ENCODE data around the gene PMM2.
"Not testable (repeated sequence)": the region's sequence is repeated elsewhere in the genome, so short reads cannot be mapped to it uniquely, and the experiment has no call there.

The PMM2 gene

DNA sequence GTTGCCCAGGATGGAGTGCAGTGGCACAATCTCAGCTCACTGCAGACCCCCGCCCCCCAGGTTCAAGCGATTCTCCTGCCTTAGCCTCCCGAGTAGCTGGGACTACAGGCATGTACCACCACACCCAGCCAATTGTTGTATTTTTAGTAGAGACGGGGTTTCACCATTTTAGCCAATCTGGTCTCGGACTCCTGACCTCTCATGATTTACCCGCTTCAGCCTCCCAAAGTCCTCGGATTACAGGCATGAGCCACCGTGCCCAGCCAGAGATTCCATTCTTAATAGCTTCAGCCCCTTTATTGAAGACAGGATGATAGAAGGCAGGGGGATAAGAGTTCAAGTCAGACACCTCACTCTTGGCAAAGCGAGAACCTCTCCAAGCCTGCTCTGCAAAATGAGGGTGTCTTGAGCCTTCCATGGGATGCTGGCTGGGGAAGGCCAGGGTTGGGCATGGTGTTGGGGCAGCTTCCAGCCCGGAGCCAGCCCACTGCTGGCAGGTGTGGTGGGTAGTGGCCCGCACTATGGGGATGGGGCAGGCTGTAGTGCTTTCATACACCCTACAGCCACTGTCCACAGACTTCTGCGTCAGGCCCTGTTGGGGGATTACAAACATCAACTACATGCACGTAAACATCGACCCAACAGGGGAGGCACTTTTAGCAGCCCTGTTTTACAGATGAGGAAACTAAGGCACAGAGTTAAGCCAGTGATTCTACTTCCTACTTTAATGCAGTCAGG, 67.7 kb downstream of the PMM2 start:
- in situ Hi-C loops (cut with HindIII; ENCODE audit: low sequenced_read_pairs), result no loop called here

DNA sequence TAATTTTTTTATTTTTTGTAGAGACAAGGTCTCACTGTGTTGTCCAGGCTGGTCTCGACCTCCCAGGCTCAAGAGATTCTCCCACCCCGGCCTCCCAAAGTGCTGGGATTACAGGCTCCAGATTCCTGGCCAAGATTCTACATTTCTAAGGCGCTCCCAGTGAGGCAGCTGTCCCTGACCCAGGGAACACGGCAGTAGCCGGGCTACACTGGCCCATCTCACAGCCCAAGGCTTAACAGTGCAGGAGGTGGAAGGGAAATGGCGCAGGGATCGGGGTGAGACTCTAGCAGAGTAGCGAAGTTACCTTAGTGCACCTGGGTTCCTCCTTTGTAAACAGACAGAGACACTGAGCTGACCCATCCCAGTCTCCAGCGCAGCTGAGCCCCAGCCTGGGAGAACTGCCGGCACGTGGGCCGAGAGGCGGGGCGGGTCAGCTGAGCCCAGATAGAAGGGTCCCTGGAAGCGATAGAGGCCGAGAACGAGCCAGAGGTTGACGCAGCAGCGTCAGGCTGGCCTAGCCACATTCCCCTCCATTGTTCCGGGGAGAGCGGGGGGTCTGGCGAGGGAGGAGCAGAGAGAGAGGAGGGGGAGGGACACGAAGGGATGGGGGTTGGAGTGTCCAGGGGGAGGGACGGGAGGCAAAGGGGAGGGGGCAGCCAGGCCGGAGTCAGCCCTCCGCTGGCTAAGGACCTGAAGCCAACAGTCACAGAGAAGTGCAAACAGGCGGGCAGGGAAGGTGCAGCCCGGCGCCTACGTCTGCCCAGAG, 68.7 kb downstream of the PMM2 start:
- in situ Hi-C loops (cut with HindIII; ENCODE audit: low sequenced_read_pairs), result no loop called here

DNA sequence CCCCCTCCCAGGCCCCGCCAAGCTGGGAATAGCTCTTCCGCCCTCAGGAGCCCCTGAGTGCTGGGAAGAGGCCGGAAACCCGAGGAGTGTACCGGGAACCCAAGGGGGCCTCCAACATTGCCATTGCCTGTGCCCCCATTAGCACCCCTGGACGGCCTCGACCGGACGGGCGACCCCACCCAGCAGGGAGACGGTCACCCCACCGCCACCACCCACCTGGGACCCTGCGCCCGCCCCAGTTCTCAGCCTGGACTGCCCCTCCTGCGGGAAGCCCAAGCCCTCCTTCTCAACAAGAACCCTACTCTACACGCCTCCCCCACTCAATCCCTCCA, 69.2 kb downstream of the PMM2 start:
- in situ Hi-C loops (cut with HindIII; ENCODE audit: low sequenced_read_pairs), result no loop called here

DNA sequence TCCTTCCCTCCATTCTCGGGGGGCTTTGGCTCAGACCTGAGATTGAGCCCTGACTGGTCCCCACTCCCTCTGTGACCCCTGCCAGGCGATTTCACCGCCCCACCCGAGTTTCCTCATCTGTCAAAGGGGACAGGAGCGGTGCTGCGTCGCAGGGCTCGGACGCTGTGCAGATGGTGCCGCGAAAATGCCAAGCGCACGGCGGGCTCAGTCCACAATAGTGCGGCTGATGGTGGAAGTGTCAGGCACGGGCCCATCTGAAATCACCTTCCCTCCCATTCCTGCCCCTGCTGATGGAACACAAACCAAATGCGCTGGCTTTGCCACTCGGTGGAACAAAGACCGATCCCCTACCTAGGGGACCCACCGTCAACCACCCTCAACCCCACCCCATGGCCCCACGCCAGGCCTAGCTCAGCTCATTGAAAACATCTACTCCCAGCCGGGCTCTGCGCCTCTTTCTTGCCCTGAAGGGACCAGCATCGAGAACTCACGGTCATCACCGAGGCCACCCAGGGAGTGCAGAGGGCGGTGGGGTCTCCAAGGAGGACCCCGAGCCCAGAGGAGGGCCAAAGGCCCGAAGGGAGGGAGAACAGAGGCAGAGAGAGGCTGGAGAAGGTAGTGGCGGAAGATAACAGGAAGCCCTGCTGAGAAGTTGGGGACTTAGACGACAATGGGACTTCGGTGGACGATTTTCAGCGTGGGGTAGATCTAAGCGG, 69.7 kb downstream of the PMM2 start:
- in situ Hi-C loops (cut with HindIII; ENCODE audit: low sequenced_read_pairs), result no loop called here

DNA sequence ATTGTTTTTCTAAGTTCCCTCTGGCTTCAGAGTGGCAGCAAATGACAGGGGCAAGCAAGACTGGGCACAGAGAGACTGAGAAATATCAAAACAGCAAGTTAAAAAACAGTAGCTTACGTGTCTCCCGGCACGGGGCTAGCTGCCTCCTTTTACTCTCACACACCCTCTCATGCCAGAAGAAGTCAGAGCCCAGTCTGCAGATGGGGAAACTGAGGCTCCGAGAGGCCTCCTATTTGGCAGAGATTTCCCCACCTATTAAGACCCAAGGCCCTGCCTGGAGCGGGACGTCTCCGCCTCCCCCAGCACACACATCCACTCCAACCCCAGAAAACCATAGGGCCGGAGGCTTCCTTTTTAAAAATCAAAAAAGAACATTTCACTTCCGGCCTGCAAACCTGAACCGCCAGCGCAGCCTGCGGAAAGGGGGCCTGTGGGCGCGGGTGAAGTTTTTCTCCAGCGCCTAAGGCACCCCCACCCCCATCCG, 70.3 kb downstream of the PMM2 start:
- in situ Hi-C loops (cut with HindIII; ENCODE audit: low sequenced_read_pairs), result no loop called here

DNA sequence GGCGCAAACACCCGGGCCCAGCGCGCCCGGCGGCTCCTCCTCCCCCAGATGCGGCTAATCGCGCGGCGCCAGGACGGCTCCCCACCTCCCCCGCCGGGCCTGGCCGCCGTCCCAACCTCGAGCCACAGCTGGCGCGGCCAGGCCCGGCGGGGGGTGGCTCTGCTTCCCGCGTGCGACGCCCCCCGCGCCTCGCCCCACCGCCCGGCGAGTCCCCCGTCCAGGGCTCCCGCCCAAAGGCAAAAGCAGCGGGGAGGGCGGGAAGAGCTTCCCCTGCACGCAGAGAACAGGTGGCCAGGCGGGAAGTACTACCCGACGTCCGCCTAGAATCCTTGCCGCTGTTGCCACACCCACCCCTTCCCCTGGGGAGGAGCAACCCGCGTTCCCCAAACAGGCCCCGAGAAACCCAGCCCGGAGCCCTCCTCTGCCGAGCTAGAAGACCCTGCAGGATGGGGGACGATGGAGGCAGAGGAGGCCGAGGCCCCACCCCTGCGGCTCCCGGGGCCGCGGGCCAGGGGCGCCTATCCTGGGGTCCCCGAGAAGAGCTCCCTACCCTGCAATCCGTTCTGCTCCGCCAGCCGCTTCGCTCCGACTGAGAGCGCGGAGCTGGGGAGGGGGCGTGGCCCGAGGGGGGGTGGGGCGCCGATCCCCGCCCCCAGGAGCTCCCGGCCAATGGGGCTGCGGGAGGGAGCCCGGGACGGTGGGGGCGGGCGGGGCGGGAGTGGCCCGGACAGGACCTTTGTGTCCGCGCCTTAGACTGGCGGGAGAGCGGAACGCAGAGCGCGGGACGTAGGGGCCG, 71.0 kb downstream of the PMM2 start, which contains the start of gene CARHSP1:
Gene CARHSP1, minus strand, starts transcription at position 591 of the 796 bp plus-strand sequence. CDS start 9,678 bp downstream, outside the sequence.
- in situ Hi-C loops (cut with HindIII; ENCODE audit: low sequenced_read_pairs), result no loop called here

DNA sequence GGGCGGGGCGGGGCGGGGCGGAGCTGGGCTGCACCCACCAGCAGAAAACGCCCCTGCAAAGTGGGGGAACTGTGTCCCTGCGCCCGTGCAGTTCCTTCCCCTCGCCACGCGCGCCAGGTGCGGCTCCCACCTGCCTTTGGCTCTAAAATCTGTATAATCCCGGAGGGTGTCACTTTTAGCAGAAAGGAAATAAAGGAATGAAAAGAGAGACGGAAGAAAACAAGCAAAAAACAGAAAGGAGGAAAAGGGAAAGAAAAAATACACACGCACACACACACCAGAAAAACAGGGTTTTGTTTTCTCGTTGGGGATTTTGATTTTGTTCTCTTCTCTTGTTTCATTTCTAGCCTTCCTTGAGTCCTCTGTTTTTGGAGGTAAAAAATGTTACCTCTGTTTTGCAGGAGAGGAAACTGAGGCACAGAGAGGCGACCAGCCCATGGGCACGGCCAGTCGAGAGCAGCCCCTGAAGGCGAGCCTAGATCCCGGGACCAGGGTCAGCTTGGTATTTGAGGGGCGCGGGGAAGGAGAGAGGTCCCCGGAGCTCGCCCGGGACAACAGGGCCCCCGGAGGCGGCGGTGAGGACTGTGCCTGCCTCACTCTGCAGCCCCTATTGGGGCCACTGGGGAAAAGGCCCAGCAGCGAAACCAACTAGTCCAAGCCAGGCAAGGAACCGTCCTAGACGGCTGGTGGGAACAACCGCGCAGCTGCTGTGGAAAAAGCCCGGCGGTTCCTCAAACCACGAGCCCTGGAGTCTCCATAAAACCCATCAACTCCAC, 71.8 kb downstream of the PMM2 start:
- in situ Hi-C loops (cut with HindIII; ENCODE audit: low sequenced_read_pairs), result no loop called here

DNA sequence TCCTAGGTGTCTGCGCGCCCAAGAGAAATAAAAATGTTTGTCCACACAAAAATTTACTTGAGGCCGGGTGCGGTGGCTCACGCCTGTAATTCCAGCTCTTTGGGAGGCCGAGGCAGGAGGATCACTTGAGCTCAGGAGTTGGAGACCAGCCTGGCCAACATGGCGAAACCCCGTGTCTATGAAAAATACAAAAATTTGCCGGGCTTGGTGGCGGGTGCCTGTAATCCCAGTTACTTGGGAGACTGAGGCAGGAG, 72.3 kb downstream of the PMM2 start:
- in situ Hi-C loops (cut with HindIII; ENCODE audit: low sequenced_read_pairs), result not testable (repeated sequence)

DNA sequence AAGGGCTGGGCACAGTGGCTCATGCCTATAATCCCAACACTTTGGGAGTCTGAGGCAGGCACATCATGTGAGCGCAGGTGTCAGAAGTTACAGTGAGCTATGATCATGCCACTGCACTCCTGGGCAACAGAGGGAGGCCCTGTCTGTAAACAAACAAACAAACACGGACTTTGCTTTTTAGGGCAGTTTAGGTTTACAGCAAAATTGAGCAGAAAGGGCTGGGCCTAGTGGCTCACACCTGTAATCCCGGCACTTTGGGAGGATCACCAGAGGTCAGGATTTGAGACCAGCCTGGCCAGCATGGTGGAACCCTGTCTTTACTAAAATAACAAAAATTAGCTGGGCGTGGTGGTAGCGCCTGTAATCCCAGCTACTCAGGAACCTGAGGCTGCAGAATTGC, 74.4 kb downstream of the PMM2 start:
- in situ Hi-C loops (cut with HindIII; ENCODE audit: low sequenced_read_pairs), result no loop called here

DNA sequence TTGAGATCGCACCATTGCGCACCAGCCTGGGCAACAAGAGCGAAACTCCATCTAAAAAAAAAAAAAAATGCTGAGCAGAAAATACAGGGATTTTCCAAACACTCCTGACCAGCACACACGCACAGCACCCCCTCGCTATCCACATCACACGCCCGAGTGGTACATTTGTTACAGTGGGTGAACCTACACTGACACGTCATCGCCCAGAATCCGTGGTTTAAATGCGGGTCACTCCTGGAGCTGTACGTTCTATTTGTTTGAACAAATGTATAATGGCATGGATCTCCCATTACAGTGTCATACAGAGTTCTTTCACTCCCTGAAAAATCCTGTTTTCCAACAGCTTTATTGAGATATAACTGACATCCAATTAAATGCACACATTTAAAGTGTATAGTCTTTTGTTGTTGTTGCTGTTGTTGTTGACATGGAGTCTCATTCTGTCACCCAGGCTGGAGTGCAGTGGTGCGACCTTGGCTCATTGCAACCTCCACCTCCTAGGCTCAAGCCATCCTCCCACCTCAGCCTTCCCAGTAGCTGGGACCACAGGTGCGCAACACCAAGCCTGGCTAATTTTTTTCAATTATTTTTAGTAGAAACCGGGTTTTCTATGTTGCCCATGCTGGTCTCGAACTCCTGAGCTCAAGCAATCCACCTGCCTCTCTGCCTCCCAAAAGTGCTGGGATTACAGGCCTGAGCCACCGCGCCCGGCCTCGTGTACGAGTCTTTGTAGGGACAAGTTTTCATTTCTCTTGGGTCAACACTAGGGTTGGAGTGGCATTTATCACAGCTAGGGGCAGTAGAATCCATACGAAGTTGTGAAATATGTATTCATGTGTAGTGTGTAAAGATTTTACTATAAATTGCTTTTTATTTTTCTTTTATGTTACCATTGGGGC, 75.6 kb downstream of the PMM2 start:
- in situ Hi-C loops (cut with HindIII; ENCODE audit: low sequenced_read_pairs), result no loop called here

DNA sequence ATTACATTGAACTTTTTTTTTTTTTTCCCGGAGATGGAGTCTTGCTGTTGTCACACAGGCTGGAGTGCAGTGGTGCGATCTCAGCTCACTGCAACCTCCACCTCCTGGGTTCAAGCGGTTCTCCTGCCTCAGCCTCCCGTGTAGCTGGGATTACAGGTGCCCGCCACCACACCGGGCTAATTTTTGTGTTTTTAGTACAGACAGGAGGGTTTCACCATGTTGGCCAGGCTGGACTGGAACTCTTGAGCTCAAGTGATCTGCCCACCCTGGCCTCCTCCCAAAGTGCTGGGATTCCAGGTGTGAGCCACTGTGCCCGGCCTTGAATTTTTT, 76.2 kb downstream of the PMM2 start:
- in situ Hi-C loops (cut with HindIII; ENCODE audit: low sequenced_read_pairs), result not testable (repeated sequence)

DNA sequence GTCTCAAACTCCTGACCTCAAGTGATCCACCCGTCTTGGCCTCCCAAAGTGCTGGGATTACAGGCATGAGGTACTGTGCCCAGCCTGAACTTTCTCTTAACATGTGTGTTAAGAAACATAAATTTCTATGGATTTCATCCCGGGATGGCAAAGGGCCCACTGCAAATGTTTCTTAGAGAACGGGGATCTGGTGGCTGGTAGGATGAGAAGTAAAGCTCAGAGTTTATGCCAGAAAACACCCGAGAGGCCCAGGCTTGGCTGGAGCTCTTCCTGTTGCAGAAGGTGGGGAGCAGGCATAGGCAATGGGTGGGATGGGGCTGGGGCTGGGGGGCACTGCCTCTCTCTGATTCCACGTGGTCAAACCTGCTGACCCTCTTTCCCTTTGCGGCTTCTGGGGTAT, 76.7 kb downstream of the PMM2 start:
- in situ Hi-C loops (cut with HindIII; ENCODE audit: low sequenced_read_pairs), result no loop called here

DNA sequence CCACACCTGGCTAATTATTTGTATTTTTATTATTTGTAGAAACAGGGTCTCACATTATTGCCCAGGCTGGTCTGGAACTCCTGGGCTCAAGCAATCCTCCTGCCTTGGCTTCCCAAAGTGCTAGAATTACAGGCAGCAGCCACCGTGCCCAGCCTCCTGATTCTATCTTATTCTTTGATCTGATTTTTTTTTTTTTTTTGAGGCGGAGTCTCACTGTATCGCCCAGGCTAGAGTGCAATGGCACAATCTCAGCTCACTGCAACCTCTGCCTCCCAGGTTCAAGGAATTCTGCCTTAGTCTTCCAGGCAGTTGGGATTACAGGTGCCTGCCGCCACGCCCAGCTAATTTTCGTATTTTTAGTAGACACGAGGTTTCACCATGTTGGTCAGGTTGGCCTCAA, 77.7 kb downstream of the PMM2 start:
- in situ Hi-C loops (cut with HindIII; ENCODE audit: low sequenced_read_pairs), result not testable (repeated sequence)

DNA sequence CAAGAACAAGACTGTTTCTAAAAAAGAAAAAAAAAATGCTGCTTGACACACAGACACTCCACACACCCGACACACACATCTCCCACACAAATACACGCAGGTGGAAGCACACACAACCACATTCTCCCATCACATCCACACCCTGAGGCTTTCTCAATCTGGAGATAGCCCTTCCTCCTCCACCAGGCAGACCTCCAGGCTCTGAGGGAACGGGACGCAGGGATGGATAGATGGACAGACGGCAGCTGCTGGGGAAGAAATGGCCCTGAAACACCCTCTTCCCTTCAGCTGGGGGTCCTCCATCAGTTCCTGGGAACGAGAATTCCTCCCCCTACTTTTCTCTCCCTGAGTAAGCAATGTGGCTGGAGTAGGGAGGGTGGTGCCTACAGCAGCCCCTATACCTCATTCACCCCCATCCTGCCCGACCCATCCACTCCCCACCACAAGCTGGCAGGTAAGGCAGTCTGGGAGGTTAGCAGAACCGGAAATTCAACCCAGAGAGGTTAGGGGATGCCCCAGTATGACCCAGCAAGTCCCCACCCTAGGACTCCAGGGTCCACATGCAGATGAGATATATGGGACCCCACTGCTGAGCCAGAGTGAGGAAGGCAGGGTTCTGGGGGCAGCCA, 80.4 kb downstream of the PMM2 start:
- in situ Hi-C loops (cut with HindIII; ENCODE audit: low sequenced_read_pairs), result no loop called here

DNA sequence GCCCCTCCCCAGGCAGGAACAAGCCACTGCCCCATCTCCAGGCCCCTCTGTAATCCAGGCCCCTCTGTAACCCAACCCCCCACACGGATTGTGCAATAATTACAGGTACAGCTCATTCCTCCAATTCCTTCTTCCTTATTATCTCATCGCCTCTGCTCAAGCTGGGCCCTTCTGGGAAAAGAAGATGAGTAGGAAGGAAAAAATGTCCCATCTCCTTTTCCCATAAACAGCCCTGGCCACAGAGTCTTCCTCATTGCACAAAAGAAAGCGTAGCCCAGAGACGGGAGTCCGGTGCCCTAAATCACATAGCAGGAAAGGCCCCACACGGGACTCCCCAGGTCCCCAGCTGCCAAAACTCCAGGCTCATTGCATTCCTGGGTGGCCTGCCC, 80.9 kb downstream of the PMM2 start:
- in situ Hi-C loops (cut with HindIII; ENCODE audit: low sequenced_read_pairs), result no loop called here

DNA sequence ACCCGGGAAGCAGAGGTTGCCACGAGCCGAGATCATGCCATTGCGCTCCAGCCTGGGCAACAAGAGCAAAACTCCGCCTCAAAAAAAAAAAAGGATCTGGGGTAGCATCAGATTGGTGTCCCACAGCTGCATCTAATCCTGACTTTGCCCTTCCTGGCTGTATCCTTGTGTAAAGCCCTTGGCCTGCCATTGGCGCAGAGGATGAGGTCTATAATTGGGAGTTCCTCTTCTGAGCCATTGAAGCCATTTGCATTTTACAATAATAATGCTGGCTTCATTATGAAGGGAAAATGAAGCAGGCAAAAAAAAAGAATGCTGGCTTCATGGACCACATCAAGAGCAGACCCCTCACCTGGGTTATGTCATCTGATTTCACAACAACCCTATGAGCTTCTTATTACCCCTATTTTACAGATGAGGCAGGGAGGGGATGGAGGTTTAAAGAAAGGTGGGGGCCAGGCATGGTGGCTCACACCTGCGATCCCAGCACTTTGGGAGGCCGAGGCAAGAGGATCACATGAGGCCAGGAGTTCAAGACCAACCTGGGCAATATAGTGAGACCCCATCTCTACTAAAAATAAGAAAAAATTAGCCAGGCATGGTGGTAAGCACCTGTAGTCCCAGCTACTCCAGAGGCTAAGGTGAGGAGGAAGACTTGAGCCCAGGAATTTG, 83.3 kb downstream of the PMM2 start:
- in situ Hi-C loops (cut with HindIII; ENCODE audit: low sequenced_read_pairs), result no loop called here

DNA sequence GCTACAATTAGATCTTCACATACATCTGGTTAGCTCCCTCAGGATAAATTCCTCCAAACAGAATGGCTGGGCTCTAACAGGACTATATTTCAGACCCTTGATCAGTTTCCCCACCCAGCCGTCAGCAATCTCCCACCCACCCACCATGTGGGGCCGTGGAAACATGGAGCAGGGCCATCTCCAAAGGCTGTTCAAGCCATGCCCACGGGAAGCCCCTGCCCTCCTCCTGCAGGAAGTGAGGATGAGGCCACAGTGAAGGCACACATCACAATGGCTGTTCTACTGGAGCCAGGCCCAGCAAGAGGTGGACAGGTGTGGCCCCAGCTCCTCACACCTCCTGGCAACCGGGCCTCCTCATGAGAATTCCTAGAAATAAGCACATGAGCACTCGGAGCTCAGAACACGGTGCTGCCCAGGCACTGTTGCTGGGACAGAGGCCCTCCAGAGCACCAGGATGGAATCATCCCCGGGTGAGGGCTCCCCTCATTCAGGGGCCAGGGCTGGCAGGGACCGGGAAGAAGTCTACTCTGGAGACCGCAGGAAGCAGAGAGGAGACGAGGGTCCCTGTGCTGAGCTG, 84.5 kb downstream of the PMM2 start, which contains the start of gene LITAFD:
Gene LITAFD, plus strand, starts transcription at position 311 of the 577 bp plus-strand sequence. CDS start 2,005 bp downstream, outside the sequence.
- in situ Hi-C loops (cut with HindIII; ENCODE audit: low sequenced_read_pairs), result no loop called here

DNA sequence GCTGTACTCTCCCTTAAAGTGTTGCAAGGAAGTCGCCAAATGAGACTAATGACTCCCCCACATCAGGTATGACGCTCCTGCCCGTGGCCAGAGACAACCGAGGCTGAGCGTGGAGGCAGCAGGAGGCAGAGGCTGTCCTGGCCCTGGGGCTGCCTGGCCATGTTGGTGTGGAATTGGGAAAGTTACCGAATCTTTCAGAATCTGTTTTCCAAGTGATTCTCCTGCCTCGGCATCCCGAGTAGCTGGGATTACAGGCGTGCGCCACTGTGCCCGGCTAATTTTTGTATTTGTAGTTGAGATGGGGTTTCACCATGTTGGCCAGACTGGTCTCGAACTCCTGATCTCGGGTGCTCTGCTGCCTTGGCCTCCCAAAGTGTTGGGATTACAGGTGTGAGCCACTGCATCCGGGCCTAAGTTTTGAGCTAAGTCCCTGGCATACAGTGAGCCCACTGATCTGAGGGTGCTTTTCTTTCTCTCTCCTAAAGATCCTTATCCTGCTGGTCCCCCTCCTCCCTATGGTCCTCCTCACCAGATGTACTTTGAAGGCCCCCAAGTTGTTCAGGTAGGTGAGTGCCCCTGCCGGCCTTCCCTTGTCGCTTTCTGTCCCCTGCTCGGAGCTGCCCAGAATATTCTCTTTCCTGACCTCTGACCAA, 85.2 kb downstream of the PMM2 start:
- in situ Hi-C loops (cut with HindIII; ENCODE audit: low sequenced_read_pairs), result no loop called here
